SK-N-SH (cell line): Measurements from ENCODE around the gene MKX.

Source experiments
- EP300 ChIP-seq, 2 experiments: IDR thresholded peaks; 2 replicates each; pipeline versions ENCODE4 v1.4.0 to v1.6.1; 2012; ENCODE audit warnings: borderline replicate concordance in 1 of 2, low read depth in 1 of 2, low read length in 1 of 2
- MXI1 ChIP-seq: IDR thresholded peaks from 2 replicates; pipeline ENCODE4 v1.6.1; 2012; ENCODE audit warnings: mild to moderate bottlenecking, low read depth, low read length, improper control_type of control experiment
- RAD21 ChIP-seq: IDR thresholded peaks from 2 replicates; pipeline ENCODE4 v1.6.1; 2012; ENCODE audit warnings: mild to moderate bottlenecking, low read length
- REST ChIP-seq: IDR thresholded peaks from 2 replicates; pipeline ENCODE4 v1.6.1; 2012; ENCODE audit warnings: mild to moderate bottlenecking, low read depth, low read length, moderate library complexity
- RFX5 ChIP-seq: IDR thresholded peaks from 2 replicates; pipeline ENCODE4 v1.6.1; 2012; ENCODE audit warnings: mild to moderate bottlenecking, improper control_type of control experiment, low read length
- RXRA ChIP-seq: IDR thresholded peaks from 2 replicates; pipeline ENCODE4 v1.4.0; 2012; ENCODE audit warnings: low read depth, mild to moderate bottlenecking, borderline replicate concordance
- SMC3 ChIP-seq: IDR thresholded peaks from 2 replicates; pipeline ENCODE4 v1.6.1; 2012; ENCODE audit warnings: low read depth, low read length, improper control_type of control experiment
- YY1 ChIP-seq: IDR thresholded peaks from 2 replicates; pipeline ENCODE4 v1.4.0; 2012; ENCODE audit warnings: low read depth, mild to moderate bottlenecking
- TF ChIP-seq, protein P1 (sequence below): fragments of 200-600 bp; sonication (generic); IDR thresholded peaks from 2 replicates; pipeline ENCODE4 v1.6.1; 2017; ENCODE audit warnings: antibody characterized with exemption, mild to moderate bottlenecking, moderate library complexity
- TF ChIP-seq, protein P2 (sequence below): IDR thresholded peaks from 2 replicates; pipeline ENCODE4 v1.4.0; 2012; ENCODE audit warnings: low read depth
- TF ChIP-seq, protein P3 (sequence below): IDR thresholded peaks from 2 replicates; pipeline ENCODE4; 2012

GRCh38 chr10:27717224-27717623 is 28.4 kb downstream of the MKX start:
- TF ChIP-seq REST, result no peak
- TF ChIP-seq, protein P1, sequence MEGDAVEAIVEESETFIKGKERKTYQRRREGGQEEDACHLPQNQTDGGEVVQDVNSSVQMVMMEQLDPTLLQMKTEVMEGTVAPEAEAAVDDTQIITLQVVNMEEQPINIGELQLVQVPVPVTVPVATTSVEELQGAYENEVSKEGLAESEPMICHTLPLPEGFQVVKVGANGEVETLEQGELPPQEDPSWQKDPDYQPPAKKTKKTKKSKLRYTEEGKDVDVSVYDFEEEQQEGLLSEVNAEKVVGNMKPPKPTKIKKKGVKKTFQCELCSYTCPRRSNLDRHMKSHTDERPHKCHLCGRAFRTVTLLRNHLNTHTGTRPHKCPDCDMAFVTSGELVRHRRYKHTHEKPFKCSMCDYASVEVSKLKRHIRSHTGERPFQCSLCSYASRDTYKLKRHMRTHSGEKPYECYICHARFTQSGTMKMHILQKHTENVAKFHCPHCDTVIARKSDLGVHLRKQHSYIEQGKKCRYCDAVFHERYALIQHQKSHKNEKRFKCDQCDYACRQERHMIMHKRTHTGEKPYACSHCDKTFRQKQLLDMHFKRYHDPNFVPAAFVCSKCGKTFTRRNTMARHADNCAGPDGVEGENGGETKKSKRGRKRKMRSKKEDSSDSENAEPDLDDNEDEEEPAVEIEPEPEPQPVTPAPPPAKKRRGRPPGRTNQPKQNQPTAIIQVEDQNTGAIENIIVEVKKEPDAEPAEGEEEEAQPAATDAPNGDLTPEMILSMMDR, result no peak
- TF ChIP-seq SMC3, result no peak
- no peak for TF ChIP-seq RAD21
- no peak for TF ChIP-seq RXRA
- no peak for TF ChIP-seq EP300 (IDR thresholded peaks at IDR 0.05; ENCODE audit: borderline replicate concordance in 1 of 2, low read depth in 1 of 2, low read length in 1 of 2)
- TF ChIP-seq, protein P2, sequence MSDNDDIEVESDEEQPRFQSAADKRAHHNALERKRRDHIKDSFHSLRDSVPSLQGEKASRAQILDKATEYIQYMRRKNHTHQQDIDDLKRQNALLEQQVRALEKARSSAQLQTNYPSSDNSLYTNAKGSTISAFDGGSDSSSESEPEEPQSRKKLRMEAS, result no peak
- TF ChIP-seq YY1, result no peak
- no peak for TF ChIP-seq RFX5
- TF ChIP-seq, protein P3, sequence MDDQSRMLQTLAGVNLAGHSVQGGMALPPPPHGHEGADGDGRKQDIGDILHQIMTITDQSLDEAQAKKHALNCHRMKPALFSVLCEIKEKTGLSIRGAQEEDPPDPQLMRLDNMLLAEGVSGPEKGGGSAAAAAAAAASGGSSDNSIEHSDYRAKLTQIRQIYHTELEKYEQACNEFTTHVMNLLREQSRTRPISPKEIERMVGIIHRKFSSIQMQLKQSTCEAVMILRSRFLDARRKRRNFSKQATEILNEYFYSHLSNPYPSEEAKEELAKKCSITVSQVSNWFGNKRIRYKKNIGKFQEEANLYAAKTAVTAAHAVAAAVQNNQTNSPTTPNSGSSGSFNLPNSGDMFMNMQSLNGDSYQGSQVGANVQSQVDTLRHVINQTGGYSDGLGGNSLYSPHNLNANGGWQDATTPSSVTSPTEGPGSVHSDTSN, result no peak
- no peak for TF ChIP-seq MXI1
